Activated B cell treated with CpG ODN at 0.5 μM for 24 hours (primary cell): Measurements from ENCODE around the gene RIMS1. TPM values are rescaled to one million over a fixed set of nuclear protein-coding genes. Genes with fewer than 3 reads are reported as not detected.

Experiments used
- ATAC-seq: fragments of 200-7000 bp; cut with Tn5 transposase; one replicate; pipeline ENCODE4 v1.10.0; 2021; ENCODE audit warnings: low read depth, mild to moderate bottlenecking, moderate library complexity
- CTCF ChIA-PET: fragments of 350-600 bp; sonication (Branson Sonifier 250); formaldehyde crosslinking; loops from one replicate; lab custom pipeline; 2021; ENCODE audit warnings: antibody characterized with exemption; lab: Charles Lee
- POLR2A ChIA-PET: fragments of 350-600 bp; sonication (Branson Sonifier 250); formaldehyde crosslinking; loops from one replicate; lab custom pipeline; 2021; ENCODE audit warnings: antibody characterized with exemption; lab: Charles Lee
- DNase-seq: peaks from one replicate; pipeline ENCODE4 v3.0.0; 2022
- H3K27ac Mint-ChIP-seq: one replicate; pipeline ENCODE4 v1.8.0; 2020; ENCODE audit warnings: mixed read lengths
- H3K27me3 Mint-ChIP-seq: one replicate; pipeline ENCODE4 v1.8.0; 2021; ENCODE audit warnings: mixed read lengths
- H3K36me3 Mint-ChIP-seq: one replicate; pipeline ENCODE4 v1.8.0; 2021; ENCODE audit warnings: low read depth, mixed read lengths
- H3K4me1 Mint-ChIP-seq: one replicate; pipeline ENCODE4 v1.8.0; 2021; ENCODE audit warnings: mixed read lengths
- H3K4me3 Mint-ChIP-seq: one replicate; pipeline ENCODE4 v1.8.0; 2020; ENCODE audit warnings: mild to moderate bottlenecking, mixed read lengths
- H3K9me3 Mint-ChIP-seq: one replicate; pipeline ENCODE4 v1.8.0; 2020; ENCODE audit warnings: mixed read lengths
- CTCF ChIP-seq: fragments of 200-600 bp; IDR thresholded peaks from one replicate; pipeline ENCODE4 v1.8.0; 2022; ENCODE audit warnings: antibody characterized with exemption, mild to moderate bottlenecking
- intact Hi-C: fragments of 100-400 bp; cut with micrococcal nuclease; formaldehyde crosslinking; loops from one replicate; pipeline ENCODE4 v1.15.1; 2024
- total RNA-seq: library from RNA; stranded (reverse); gene quantifications from 2 replicates; pipeline ENCODE4 v1.2.3, GENCODE V29; 2022

The RIMS1 gene
- total RNA-seq, 1 donor from 2014 or later: not detected

- peaks cover 40% of the 10 kb centered on the region for H3K27me3 Mint-ChIP-seq
- DNase-seq: no peak
- intact Hi-C loops: no loop called here
- ATAC-seq: peak; percentile 42
- no peak for TF ChIP-seq CTCF
- ChIA-PET CTCF (no interaction called here), POLR2A (no interaction called here)
- peaks cover 10% of the 10 kb centered on the region for H3K4me1 Mint-ChIP-seq
- no peak overlapping the region for H3K27ac Mint-ChIP-seq
- peak overlapping the region; percentile 66 for H3K4me3 Mint-ChIP-seq
- no peaks in the 10 kb centered on the region for H3K36me3 Mint-ChIP-seq
- no peaks in the 10 kb centered on the region for H3K9me3 Mint-ChIP-seq
Measured at GRCh38 chr6:72182337-72183246, 296.2 kb downstream of the RIMS1 start.

DNA sequence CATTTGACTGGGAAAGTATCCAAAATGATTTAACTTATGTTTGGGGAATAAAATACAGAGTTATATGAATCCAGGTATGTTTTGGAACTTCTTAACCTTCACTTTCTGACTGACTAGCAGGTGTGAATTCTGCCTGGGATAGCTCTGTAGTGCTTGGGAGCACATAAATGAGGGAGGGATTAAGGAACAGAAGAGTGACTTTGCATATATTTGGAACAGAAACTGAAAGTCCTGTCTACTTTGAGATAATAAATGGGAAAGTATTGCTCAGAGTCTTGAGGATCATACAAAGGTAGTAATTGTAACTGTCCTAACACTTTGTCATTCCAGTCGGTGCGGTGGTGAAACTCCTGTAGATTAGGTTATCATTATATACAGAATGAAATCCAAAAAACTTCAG lies 317.6 kb downstream of the RIMS1 start:
- H3K36me3 Mint-ChIP-seq: no peaks in the 10 kb centered on the region
- POLR2A ChIA-PET: no interaction called here
- intact Hi-C loops: no loop called here

GRCh38 chr6:72205500-72205899 lies 319.1 kb downstream of the RIMS1 start:
- Mint-ChIP-seq H3K36me3 (no peaks in the 10 kb centered on the region), H3K27me3 (peaks cover 2% of the 10 kb centered on the region), H3K27ac (no peak overlapping the region), H3K4me3 (no peak overlapping the region), H3K4me1 (no peaks in the 10 kb centered on the region), H3K9me3 (no peaks in the 10 kb centered on the region)
- ATAC-seq (no peak), DNase-seq (no peak)
- TF ChIP-seq CTCF: no peak
- CTCF ChIA-PET: no interaction called here
- intact Hi-C loops: no loop called here
- POLR2A ChIA-PET: no interaction called here

More for the DNA sequence above, 317.6 kb downstream of the RIMS1 start:
- Mint-ChIP-seq H3K4me1 (no peaks in the 10 kb centered on the region), H3K27me3 (no peaks in the 10 kb centered on the region), H3K9me3 (no peaks in the 10 kb centered on the region), H3K27ac (no peak overlapping the region), H3K4me3 (no peak overlapping the region)
- ATAC-seq (no peak), DNase-seq (no peak)
- TF ChIP-seq CTCF: no peak
- CTCF ChIA-PET: no interaction called here

- CTCF ChIA-PET: no interaction called here
- peaks cover 2% of the 10 kb centered on the region for H3K27me3 Mint-ChIP-seq
- H3K36me3 Mint-ChIP-seq: no peaks in the 10 kb centered on the region
Measured at GRCh38 chr6:72206606-72207005, 320.3 kb downstream of the RIMS1 start.

More at GRCh38 chr6:72206606-72207005, 320.3 kb downstream of the RIMS1 start:
- no peaks in the 10 kb centered on the region for H3K9me3 Mint-ChIP-seq
- intact Hi-C loops: no loop called here
- H3K27ac Mint-ChIP-seq: no peak overlapping the region
- no peak for TF ChIP-seq CTCF
- no peak overlapping the region for H3K4me3 Mint-ChIP-seq
- ATAC-seq (no peak), DNase-seq (no peak)
- H3K4me1 Mint-ChIP-seq: no peaks in the 10 kb centered on the region
- POLR2A ChIA-PET: no interaction called here
